ENCODE results near the gene RHOB. TPM values are rescaled to one million over a fixed set of nuclear protein-coding genes. Genes with fewer than 3 reads are reported as not detected.

RHOB gene
- polyA plus RNA-seq, 1 of the 3 experiments (the other 2 are of a cell fraction), result 50.3 TPM

DNA sequence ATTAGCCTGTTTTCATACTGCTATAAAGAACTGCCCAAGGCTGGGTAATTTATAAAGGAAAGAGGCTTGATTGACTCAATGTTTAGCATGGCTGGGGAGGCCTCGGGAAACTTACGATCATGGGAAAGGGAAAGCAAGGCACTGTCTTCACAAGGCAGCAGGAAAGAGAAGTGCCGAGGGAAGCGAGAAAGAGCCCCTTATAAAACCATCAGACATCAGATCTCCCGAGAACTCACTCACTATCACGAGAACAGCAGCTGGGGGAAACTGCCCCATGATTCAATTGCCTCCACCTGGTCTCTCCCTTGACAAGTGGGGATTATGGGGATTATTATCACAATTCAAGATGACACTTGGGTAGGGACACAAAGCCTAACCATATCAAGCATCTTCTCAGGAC is 23.3 kb downstream of the RHOB start:
- no peak overlapping the region for H3K4me2 ChIP-seq
- ChIA-PET CTCF (interaction anchor here (1.4 kb wide), 1 partner anchor 12 kb away, joined by 4 read pairs; no protein-coding TSS in a partner anchor), POLR2A (no interaction called here)
- no peak overlapping the region for H3K9ac ChIP-seq
- no peaks in the 10 kb centered on the region for H3K79me2 ChIP-seq (ENCODE audit: insufficient read depth)
- no peaks in the 10 kb centered on the region for H3K9me2 ChIP-seq
- no peaks in the 10 kb centered on the region for H3F3A ChIP-seq (replicated peaks; ENCODE audit: insufficient read depth)
- H4K20me1 ChIP-seq (ENCODE audit: insufficient read depth), result no peaks in the 10 kb centered on the region
- H3K27ac ChIP-seq (ENCODE audit: low read depth in 2 of 2, low read length in 1 of 2), result no peak overlapping the region
- no peak for TF ChIP-seq YY1 (IDR thresholded peaks at IDR 0.05; ENCODE audit: low read depth)
- H3K4me1 ChIP-seq (ENCODE audit: control insufficient read depth in 1 of 2, insufficient read depth in 2 of 2, low read depth in 1 of 2, low read length in 1 of 2), result peaks cover 0 to 36% of the 10 kb centered on the region in 2 experiments; a peak in 2 of 4 replicates
- H3K9me3 ChIP-seq, result no peaks in the 10 kb centered on the region
- whole genome bisulfite sequencing (ENCODE audit: low lambda C conversion rate), result 88% methylated on average over 6 of the region's 6 CpGs
- no peak overlapping the region for H3K4me3 ChIP-seq (ENCODE audit: low read depth in 2 of 2, low read length in 1 of 2)
- no peak for DNase-seq
- H3K27me3 ChIP-seq (ENCODE audit: insufficient read depth), result no peaks in the 10 kb centered on the region
- no peaks in the 10 kb centered on the region for H3K36me3 ChIP-seq (replicated peaks in 1 of 2; ENCODE audit: control insufficient read depth in 1 of 2, insufficient read depth in 2 of 2, low read length in 1 of 2)
- H2AFZ ChIP-seq (ENCODE audit: low read depth), result no peak overlapping the region

DNA sequence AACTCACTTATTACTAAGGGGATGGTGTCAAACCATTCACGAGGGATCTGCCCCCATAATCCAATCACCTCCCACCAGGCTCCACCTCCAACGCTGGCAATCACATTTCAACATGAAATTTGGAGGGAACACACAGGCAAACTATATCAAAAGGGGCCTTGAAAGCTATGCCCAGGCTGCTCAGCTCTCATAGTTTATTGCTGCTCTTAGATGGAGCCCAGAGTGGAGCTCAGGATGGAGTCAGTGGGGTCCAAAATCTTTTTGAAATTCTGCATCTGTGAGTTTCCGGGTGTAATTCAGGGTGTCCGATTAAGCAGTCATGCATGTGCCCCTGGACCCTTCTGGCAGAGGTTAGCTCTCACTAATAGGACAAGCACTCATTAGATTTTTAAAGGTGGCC is 24.3 kb downstream of the RHOB start:
- Histone ChIP-seq H3K9me2 (no peaks in the 10 kb centered on the region), H3K27ac (ENCODE audit: low read depth in 2 of 2, low read length in 1 of 2) (no peak overlapping the region), H3K9me3 (no peaks in the 10 kb centered on the region), H3K27me3 (ENCODE audit: insufficient read depth) (no peaks in the 10 kb centered on the region), H4K20me1 (ENCODE audit: insufficient read depth) (no peaks in the 10 kb centered on the region), H3K4me1 (ENCODE audit: control insufficient read depth in 1 of 2, insufficient read depth in 2 of 2, low read depth in 1 of 2, low read length in 1 of 2) (peaks cover 0 to 28% of the 10 kb centered on the region in 2 experiments; a peak in 1 of 4 replicates), H3K79me2 (ENCODE audit: insufficient read depth) (no peaks in the 10 kb centered on the region), H2AFZ (ENCODE audit: low read depth) (no peak overlapping the region), H3F3A (replicated peaks; ENCODE audit: insufficient read depth) (no peaks in the 10 kb centered on the region), H3K36me3 (replicated peaks in 1 of 2; ENCODE audit: control insufficient read depth in 1 of 2, insufficient read depth in 2 of 2, low read length in 1 of 2) (no peaks in the 10 kb centered on the region), H3K9ac (no peak overlapping the region), H3K4me3 (ENCODE audit: low read depth in 2 of 2, low read length in 1 of 2) (no peak overlapping the region), H3K4me2 (no peak overlapping the region)
- ChIA-PET POLR2A (no interaction called here), CTCF (interaction anchor here (0.9 to 1.4 kb wide), 3 partner anchors 13 to 171 kb away, joined by 3 to 4 read pairs (median 3); no protein-coding TSS in a partner anchor)
- DNase-seq, result no peak
- 64% methylated on average over 4 of the region's 4 CpGs for WGBS (ENCODE audit: low lambda C conversion rate)
- TF ChIP-seq, protein P1, sequence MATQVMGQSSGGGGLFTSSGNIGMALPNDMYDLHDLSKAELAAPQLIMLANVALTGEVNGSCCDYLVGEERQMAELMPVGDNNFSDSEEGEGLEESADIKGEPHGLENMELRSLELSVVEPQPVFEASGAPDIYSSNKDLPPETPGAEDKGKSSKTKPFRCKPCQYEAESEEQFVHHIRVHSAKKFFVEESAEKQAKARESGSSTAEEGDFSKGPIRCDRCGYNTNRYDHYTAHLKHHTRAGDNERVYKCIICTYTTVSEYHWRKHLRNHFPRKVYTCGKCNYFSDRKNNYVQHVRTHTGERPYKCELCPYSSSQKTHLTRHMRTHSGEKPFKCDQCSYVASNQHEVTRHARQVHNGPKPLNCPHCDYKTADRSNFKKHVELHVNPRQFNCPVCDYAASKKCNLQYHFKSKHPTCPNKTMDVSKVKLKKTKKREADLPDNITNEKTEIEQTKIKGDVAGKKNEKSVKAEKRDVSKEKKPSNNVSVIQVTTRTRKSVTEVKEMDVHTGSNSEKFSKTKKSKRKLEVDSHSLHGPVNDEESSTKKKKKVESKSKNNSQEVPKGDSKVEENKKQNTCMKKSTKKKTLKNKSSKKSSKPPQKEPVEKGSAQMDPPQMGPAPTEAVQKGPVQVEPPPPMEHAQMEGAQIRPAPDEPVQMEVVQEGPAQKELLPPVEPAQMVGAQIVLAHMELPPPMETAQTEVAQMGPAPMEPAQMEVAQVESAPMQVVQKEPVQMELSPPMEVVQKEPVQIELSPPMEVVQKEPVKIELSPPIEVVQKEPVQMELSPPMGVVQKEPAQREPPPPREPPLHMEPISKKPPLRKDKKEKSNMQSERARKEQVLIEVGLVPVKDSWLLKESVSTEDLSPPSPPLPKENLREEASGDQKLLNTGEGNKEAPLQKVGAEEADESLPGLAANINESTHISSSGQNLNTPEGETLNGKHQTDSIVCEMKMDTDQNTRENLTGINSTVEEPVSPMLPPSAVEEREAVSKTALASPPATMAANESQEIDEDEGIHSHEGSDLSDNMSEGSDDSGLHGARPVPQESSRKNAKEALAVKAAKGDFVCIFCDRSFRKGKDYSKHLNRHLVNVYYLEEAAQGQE (IDR thresholded peaks at IDR 0.05; ENCODE audit: low read depth, low read length), result no peak
- TF ChIP-seq SIN3A (IDR thresholded peaks at IDR 0.05; ENCODE audit: borderline replicate concordance, low read depth, low read length) (no peak), MEF2A (IDR thresholded peaks at IDR 0.05; ENCODE audit: borderline replicate concordance, low read depth) (no peak)

GRCh38 chr2:20471902-20472559 is 25.2 kb downstream of the RHOB start:
- H3K4me1 ChIP-seq (ENCODE audit: control insufficient read depth in 1 of 2, insufficient read depth in 2 of 2, low read depth in 1 of 2, low read length in 1 of 2), result peaks cover 0 to 21% of the 10 kb centered on the region in 2 experiments; a peak in 1 of 4 replicates
- H4K20me1 ChIP-seq (ENCODE audit: insufficient read depth), result no peaks in the 10 kb centered on the region
- H2AFZ ChIP-seq (ENCODE audit: low read depth), result no peak overlapping the region
- H3F3A ChIP-seq (replicated peaks; ENCODE audit: insufficient read depth), result no peaks in the 10 kb centered on the region
- CTCF ChIA-PET, result interaction anchor here (1.4 to 2.1 kb wide), 2 partner anchors 77 to 129 kb away, joined by 3 to 5 read pairs; no protein-coding TSS in a partner anchor
- no peak overlapping the region for H3K4me3 ChIP-seq (ENCODE audit: low read depth in 2 of 2, low read length in 1 of 2)
- no peaks in the 10 kb centered on the region for H3K9me2 ChIP-seq
- POLR2A ChIA-PET, result interaction anchor here (1.1 kb wide), 1 partner anchor 25 kb away, joined by 5 read pairs; the partner anchor contains the start of gene RHOB
- 52% methylated on average over 1 of the region's 1 CpG for WGBS (ENCODE audit: low lambda C conversion rate)
- no peaks in the 10 kb centered on the region for H3K9me3 ChIP-seq
- H3K79me2 ChIP-seq (ENCODE audit: insufficient read depth), result no peaks in the 10 kb centered on the region
- DNase-seq, result no peak
- H3K4me2 ChIP-seq, result no peak overlapping the region
- H3K9ac ChIP-seq, result no peak overlapping the region
- H3K36me3 ChIP-seq (replicated peaks in 1 of 2; ENCODE audit: control insufficient read depth in 1 of 2, insufficient read depth in 2 of 2, low read length in 1 of 2), result no peaks in the 10 kb centered on the region
- no peaks in the 10 kb centered on the region for H3K27me3 ChIP-seq (ENCODE audit: insufficient read depth)
- H3K27ac ChIP-seq (ENCODE audit: low read depth in 2 of 2, low read length in 1 of 2), result no peak overlapping the region
- TF ChIP-seq SIN3A (IDR thresholded peaks at IDR 0.05; ENCODE audit: borderline replicate concordance, low read depth, low read length), result no peak
- no peak for TF ChIP-seq RXRA (IDR thresholded peaks at IDR 0.05; ENCODE audit: borderline replicate concordance, low read depth)
- no peak for TF ChIP-seq TCF12 (IDR thresholded peaks at IDR 0.05)
- TF ChIP-seq ELF1 (IDR thresholded peaks at IDR 0.05), result no peak
- TF ChIP-seq ZBTB33 (IDR thresholded peaks at IDR 0.05; ENCODE audit: borderline replicate concordance, low read depth), result no peak
- TF ChIP-seq MEF2A (IDR thresholded peaks at IDR 0.05; ENCODE audit: borderline replicate concordance, low read depth), result no peak
- no peak for TF ChIP-seq RFX5 (IDR thresholded peaks at IDR 0.05; ENCODE audit: low read length)
- TF ChIP-seq POLR2AphosphoS5 (IDR thresholded peaks at IDR 0.05; ENCODE audit: low read depth, low read length), result no peak
- TF ChIP-seq EP300 (IDR thresholded peaks at IDR 0.05; ENCODE audit: borderline replicate concordance in 1 of 2, low read depth in 1 of 2, low read length in 1 of 2), result no peak
- TF ChIP-seq YY1 (IDR thresholded peaks at IDR 0.05; ENCODE audit: low read depth), result no peak
- TF ChIP-seq FOSL2 (IDR thresholded peaks at IDR 0.05; ENCODE audit: borderline replicate concordance, low read depth), result no peak
- TF ChIP-seq EZH2phosphoT487 (IDR thresholded peaks at IDR 0.05; ENCODE audit: borderline replicate concordance, low read depth), result no peak
- no peak for TF ChIP-seq TEAD4 (IDR thresholded peaks at IDR 0.05; ENCODE audit: borderline replicate concordance, insufficient read depth)
- no peak for TF ChIP-seq TAF1 (IDR thresholded peaks at IDR 0.05; ENCODE audit: borderline replicate concordance, low read depth, low read length)

Data from SK-N-SH (cell line).